Subcutaneous adipose tissue (tissue), 4 donors: ENCODE measurements around the gene TCF23. TPM values are rescaled to one million over a fixed set of nuclear protein-coding genes. Genes with fewer than 3 reads are reported as not detected.

ENCODE experiments used
- CTCF ChIP-seq: fragments of 450-650 bp; IDR thresholded peaks from one replicate; pipeline ENCODE4 v1.5.1; 2016; ENCODE audit warnings: low read depth, mild to moderate bottlenecking, control low read depth, antibody characterized with exemption, moderate library complexity
- total RNA-seq, 4 donors: library from RNA; depleted of rRNA; stranded (reverse); fragments of >200 nt; gene quantifications; one replicate each; pipeline ENCODE4 v1.1.0, GENCODE V29; 2016

The TCF23 gene
- total RNA-seq, 4 donors from 2014 or later = under 0.01 TPM; not detected in 3

- no peak for TF ChIP-seq CTCF
These were observed 22.0 kb downstream of the TCF23 start for GRCh38 chr2:27170581-27171337.

- no peak for TF ChIP-seq CTCF
These were observed 22.6 kb downstream of the TCF23 start for GRCh38 chr2:27171351-27171848.

- no peak for TF ChIP-seq CTCF
These were observed 25.8 kb downstream of the TCF23 start for GRCh38 chr2:27174638-27175037.

- no peak for TF ChIP-seq CTCF
These were observed 26.5 kb downstream of the TCF23 start for GRCh38 chr2:27175330-27175729.

- no peak for TF ChIP-seq CTCF
These were observed 28.9 kb downstream of the TCF23 start for GRCh38 chr2:27177441-27178351.

- TF ChIP-seq CTCF = no peak
These were observed 29.7 kb downstream of the TCF23 start for GRCh38 chr2:27178469-27178868.
